ENCODE data around the gene RIPK1. TPM values are rescaled to one million over a fixed set of nuclear protein-coding genes. Genes with fewer than 3 reads are reported as not detected.

RIPK1 gene
- total RNA-seq, 1 experiment from 2014 or later: 19.1 TPM

- Histone ChIP-seq H3K4me3 (replicated peaks in 1 of 2; ENCODE audit: low read depth in 1 of 2, low read length in 2 of 2) (peak within 1 kb of the TSS; percentile 80 to 99), H4K20me1 (ENCODE audit: insufficient read depth) (no peaks in the 10 kb centered on the region), H3K9me3 (ENCODE audit: control insufficient read depth in 1 of 2, insufficient read depth in 1 of 2, low read depth in 1 of 2, low read length in 2 of 2) (no peaks in the 10 kb centered on the region), H3K36me3 (ENCODE audit: control insufficient read depth in 1 of 2, insufficient read depth in 2 of 2, low read length in 2 of 2) (peaks cover 0 to 3% of the 10 kb centered on the region in 2 experiments; a peak in 1 of 4 replicates), H3K79me2 (ENCODE audit: insufficient read depth, low read length) (peaks cover 10% of the 10 kb centered on the region; the same call in 1 of the 2 replicates), H3K4me2 (ENCODE audit: low read length) (peak within 1 kb of the TSS; percentile 93), H3K27ac (ENCODE audit: low read depth, low read length) (peak within 1 kb of the TSS; percentile 86), H2AFZ (ENCODE audit: low read depth, low read length, poor library complexity, severe bottlenecking) (peak within 1 kb of the TSS; percentile 10), H3K4me1 (ENCODE audit: control insufficient read depth in 1 of 2, insufficient read depth in 2 of 2, low read length in 2 of 2) (peaks cover 14 to 23% of the 10 kb centered on the region in 2 experiments), H3K9ac (ENCODE audit: low read length) (peak within 1 kb of the TSS; percentile 92), H3K9me2 (ENCODE audit: insufficient read depth) (no peaks in the 10 kb centered on the region), H3K27me3 (ENCODE audit: insufficient read depth, low read length) (no peaks in the 10 kb centered on the region)
- ChIA-PET RAD21 (ENCODE audit: low non-redundant PET in 1 of 2, low total read pairs in 2 of 2, uncharacterized antibody in 2 of 2, unreplicated experiment in 2 of 2) (no interaction called here), POLR2A (no interaction called here), CTCF (interaction anchor here (1.0 kb wide), 1 partner anchor 118 kb away, joined by 4 read pairs; the partner anchor contains the start of gene NQO2)
- DNase-seq (ENCODE audit: low read depth, low spot score) (peak; percentile 84), ATAC-seq (peak; percentile 94)
- no TSS peak for BruUV-seq (replicated peaks)
- intact Hi-C loops (cut with micrococcal nuclease): loop anchor here (5.0 kb wide), 1 partner anchor 121 kb away; the partner anchor contains the start of gene NQO2
- TF ChIP-seq SRF (IDR thresholded peaks at IDR 0.05; ENCODE audit: low read depth) (no peak), FOSL1 (IDR thresholded peaks at IDR 0.05; ENCODE audit: low read depth) (no peak), CEBPB (IDR thresholded peaks at IDR 0.05; ENCODE audit: low read depth) (no peak), POLR2A (IDR thresholded peaks at IDR 0.05; ENCODE audit: borderline replicate concordance, extremely low read depth, insufficient read depth, insufficient read length) (peak; percentile 72), EGR1 (IDR thresholded peaks at IDR 0.05; ENCODE audit: low read depth) (peak; percentile 67; the same call in 1 of the 2 replicates), CBX3 (IDR thresholded peaks at IDR 0.05; ENCODE audit: low read depth) (no peak), RAD21 (IDR thresholded peaks at IDR 0.05; ENCODE audit: low read depth) (no peak), EZH2 (IDR thresholded peaks at IDR 0.05) (no peak), ELF1 (IDR thresholded peaks at IDR 0.05; ENCODE audit: borderline replicate concordance, low read depth) (no peak), JUND (IDR thresholded peaks at IDR 0.05) (no peak), EZH2phosphoT487 (IDR thresholded peaks at IDR 0.05; ENCODE audit: borderline replicate concordance) (no peak), YY1 (IDR thresholded peaks at IDR 0.05; ENCODE audit: extremely low read depth, insufficient replicate concordance, low read depth, low read length) (peak; percentile 65), POLR2AphosphoS5 (IDR thresholded peaks at IDR 0.05; ENCODE audit: low read depth, low read length) (peak; percentile 97), ZNF274 (IDR thresholded peaks at IDR 0.05; ENCODE audit: low read depth, low read length) (no peak), TCF7L2 (IDR thresholded peaks at IDR 0.05; ENCODE audit: borderline replicate concordance, extremely low read depth, insufficient read depth, insufficient read length) (no peak), SP1 (IDR thresholded peaks at IDR 0.05; ENCODE audit: low read depth) (peak; percentile 64)
- TF ChIP-seq, protein P1, sequence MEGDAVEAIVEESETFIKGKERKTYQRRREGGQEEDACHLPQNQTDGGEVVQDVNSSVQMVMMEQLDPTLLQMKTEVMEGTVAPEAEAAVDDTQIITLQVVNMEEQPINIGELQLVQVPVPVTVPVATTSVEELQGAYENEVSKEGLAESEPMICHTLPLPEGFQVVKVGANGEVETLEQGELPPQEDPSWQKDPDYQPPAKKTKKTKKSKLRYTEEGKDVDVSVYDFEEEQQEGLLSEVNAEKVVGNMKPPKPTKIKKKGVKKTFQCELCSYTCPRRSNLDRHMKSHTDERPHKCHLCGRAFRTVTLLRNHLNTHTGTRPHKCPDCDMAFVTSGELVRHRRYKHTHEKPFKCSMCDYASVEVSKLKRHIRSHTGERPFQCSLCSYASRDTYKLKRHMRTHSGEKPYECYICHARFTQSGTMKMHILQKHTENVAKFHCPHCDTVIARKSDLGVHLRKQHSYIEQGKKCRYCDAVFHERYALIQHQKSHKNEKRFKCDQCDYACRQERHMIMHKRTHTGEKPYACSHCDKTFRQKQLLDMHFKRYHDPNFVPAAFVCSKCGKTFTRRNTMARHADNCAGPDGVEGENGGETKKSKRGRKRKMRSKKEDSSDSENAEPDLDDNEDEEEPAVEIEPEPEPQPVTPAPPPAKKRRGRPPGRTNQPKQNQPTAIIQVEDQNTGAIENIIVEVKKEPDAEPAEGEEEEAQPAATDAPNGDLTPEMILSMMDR (IDR thresholded peaks at IDR 0.05 in 2 of 3, conservative IDR thresholded peaks at IDR 0.05 in 1 of 3; ENCODE audit: borderline replicate concordance in 1 of 3, insufficient read depth in 1 of 3, low read depth in 2 of 3, low read length in 2 of 3): no peak
- TF ChIP-seq, protein P2, sequence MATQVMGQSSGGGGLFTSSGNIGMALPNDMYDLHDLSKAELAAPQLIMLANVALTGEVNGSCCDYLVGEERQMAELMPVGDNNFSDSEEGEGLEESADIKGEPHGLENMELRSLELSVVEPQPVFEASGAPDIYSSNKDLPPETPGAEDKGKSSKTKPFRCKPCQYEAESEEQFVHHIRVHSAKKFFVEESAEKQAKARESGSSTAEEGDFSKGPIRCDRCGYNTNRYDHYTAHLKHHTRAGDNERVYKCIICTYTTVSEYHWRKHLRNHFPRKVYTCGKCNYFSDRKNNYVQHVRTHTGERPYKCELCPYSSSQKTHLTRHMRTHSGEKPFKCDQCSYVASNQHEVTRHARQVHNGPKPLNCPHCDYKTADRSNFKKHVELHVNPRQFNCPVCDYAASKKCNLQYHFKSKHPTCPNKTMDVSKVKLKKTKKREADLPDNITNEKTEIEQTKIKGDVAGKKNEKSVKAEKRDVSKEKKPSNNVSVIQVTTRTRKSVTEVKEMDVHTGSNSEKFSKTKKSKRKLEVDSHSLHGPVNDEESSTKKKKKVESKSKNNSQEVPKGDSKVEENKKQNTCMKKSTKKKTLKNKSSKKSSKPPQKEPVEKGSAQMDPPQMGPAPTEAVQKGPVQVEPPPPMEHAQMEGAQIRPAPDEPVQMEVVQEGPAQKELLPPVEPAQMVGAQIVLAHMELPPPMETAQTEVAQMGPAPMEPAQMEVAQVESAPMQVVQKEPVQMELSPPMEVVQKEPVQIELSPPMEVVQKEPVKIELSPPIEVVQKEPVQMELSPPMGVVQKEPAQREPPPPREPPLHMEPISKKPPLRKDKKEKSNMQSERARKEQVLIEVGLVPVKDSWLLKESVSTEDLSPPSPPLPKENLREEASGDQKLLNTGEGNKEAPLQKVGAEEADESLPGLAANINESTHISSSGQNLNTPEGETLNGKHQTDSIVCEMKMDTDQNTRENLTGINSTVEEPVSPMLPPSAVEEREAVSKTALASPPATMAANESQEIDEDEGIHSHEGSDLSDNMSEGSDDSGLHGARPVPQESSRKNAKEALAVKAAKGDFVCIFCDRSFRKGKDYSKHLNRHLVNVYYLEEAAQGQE (IDR thresholded peaks at IDR 0.05; ENCODE audit: low read depth): no peak
- TF ChIP-seq, protein P3, sequence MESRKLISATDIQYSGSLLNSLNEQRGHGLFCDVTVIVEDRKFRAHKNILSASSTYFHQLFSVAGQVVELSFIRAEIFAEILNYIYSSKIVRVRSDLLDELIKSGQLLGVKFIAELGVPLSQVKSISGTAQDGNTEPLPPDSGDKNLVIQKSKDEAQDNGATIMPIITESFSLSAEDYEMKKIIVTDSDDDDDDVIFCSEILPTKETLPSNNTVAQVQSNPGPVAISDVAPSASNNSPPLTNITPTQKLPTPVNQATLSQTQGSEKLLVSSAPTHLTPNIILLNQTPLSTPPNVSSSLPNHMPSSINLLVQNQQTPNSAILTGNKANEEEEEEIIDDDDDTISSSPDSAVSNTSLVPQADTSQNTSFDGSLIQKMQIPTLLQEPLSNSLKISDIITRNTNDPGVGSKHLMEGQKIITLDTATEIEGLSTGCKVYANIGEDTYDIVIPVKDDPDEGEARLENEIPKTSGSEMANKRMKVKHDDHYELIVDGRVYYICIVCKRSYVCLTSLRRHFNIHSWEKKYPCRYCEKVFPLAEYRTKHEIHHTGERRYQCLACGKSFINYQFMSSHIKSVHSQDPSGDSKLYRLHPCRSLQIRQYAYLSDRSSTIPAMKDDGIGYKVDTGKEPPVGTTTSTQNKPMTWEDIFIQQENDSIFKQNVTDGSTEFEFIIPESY (IDR thresholded peaks at IDR 0.05; ENCODE audit: extremely low read depth, insufficient replicate concordance, low read length): no peak
- TF ChIP-seq, protein P4, sequence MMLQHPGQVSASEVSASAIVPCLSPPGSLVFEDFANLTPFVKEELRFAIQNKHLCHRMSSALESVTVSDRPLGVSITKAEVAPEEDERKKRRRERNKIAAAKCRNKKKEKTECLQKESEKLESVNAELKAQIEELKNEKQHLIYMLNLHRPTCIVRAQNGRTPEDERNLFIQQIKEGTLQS (IDR thresholded peaks at IDR 0.05): no peak
Measured at GRCh38 chr6:3118353-3119039, 50.2 kb downstream of the RIPK1 start, which contains the start of gene BPHL. Gene BPHL, plus strand, starts transcription at chr6:3118711. Its CDS starts 30 bp downstream, at chr6:3118741.

All from HCT116 (cell line).